ENCODE measurements around the gene SMCO4.

Gene SMCO4

GRCh38 chr11:93498641-93499040 is 44.5 kb downstream of the SMCO4 start:
- DNase-seq = peak; percentile 89

- DNase-seq = no peak
These were observed 45.0 kb downstream of the SMCO4 start for GRCh38 chr11:93498161-93498560.

GRCh38 chr11:93497596-93497995 is 45.6 kb downstream of the SMCO4 start:
- no peak for DNase-seq

- DNase-seq = peak; percentile 35
These were observed 48.8 kb downstream of the SMCO4 start for GRCh38 chr11:93494357-93494756.

GRCh38 chr11:93493252-93493897 is 49.8 kb downstream of the SMCO4 start:
- peak; percentile 33 for DNase-seq

- DNase-seq = peak; percentile 21
These were observed 50.5 kb downstream of the SMCO4 start for GRCh38 chr11:93492464-93493251.

GRCh38 chr11:93491973-93492372 is 51.2 kb downstream of the SMCO4 start:
- DNase-seq = peak; percentile 24

- DNase-seq = peak; percentile 54
These were observed 52.1 kb downstream of the SMCO4 start for GRCh38 chr11:93490996-93491618.

- peak; percentile 51 for DNase-seq
These were observed 53.4 kb downstream of the SMCO4 start for GRCh38 chr11:93489841-93490240.

- DNase-seq = peak; percentile 41
These were observed 56.1 kb downstream of the SMCO4 start for GRCh38 chr11:93487032-93487483.

- peak; percentile 27 for DNase-seq
These were observed 57.2 kb downstream of the SMCO4 start for GRCh38 chr11:93485983-93486382.

GRCh38 chr11:93484716-93485115 is 58.5 kb downstream of the SMCO4 start:
- peak; percentile 19 for DNase-seq

GRCh38 chr11:93482556-93482955 is 60.6 kb downstream of the SMCO4 start:
- peak; percentile 38 for DNase-seq

GRCh38 chr11:93481696-93482095 is 61.5 kb downstream of the SMCO4 start:
- peak; percentile 35 for DNase-seq

- DNase-seq = peak; percentile 38
These were observed 61.9 kb downstream of the SMCO4 start for GRCh38 chr11:93481279-93481678.

- DNase-seq = no peak
These were observed 62.4 kb downstream of the SMCO4 start for GRCh38 chr11:93480756-93481155.

- no peak for DNase-seq
These were observed 62.9 kb downstream of the SMCO4 start for GRCh38 chr11:93480256-93480655.

- no peak for DNase-seq
These were observed 64.3 kb downstream of the SMCO4 start for GRCh38 chr11:93478841-93479240.

- DNase-seq = no peak
These were observed 65.4 kb downstream of the SMCO4 start for GRCh38 chr11:93477684-93478234.

- DNase-seq = no peak
These were observed 66.4 kb downstream of the SMCO4 start for GRCh38 chr11:93476796-93477195.

GRCh38 chr11:93474123-93474522 is 69.1 kb downstream of the SMCO4 start:
- DNase-seq = no peak

GRCh38 chr11:93468290-93468689 is 74.9 kb downstream of the SMCO4 start:
- DNase-seq = no peak

GRCh38 chr11:93467054-93467453 is 76.1 kb downstream of the SMCO4 start:
- DNase-seq = no peak

Measured in islet precursor cell (in vitro differentiated cells).